Stimulated activated CD4-positive, alpha-beta T cell treated with anti-CD3 and anti-CD28 coated beads, Interleukin-1b, Interleukin-23, amount 100 ng/mL, for 48 hours (primary cell): Measurements from ENCODE around the gene CDH22.

Source experiments
- DNase-seq: peaks from one replicate; pipeline ENCODE4 v3.0.0-alpha.2; 2020

The CDH22 gene

DNA sequence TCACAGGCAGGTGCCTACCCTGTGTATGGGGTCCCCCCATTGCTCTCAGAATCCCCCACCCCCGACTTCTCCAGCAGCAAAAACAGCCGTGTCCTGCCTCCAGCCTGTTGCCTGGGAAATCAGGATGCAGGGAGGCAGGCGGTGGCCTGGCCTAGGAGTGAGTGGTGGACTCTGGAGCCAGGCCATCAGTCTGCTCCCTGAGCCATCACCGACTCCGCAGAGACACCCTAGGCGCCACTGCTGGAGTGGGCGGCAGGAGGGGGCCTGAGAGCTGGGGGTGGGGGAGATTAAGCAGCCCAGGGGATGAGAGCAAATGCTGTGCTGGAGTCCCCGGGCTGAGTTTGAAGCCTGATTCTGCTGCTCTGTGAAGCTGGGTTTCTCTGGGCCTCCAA is 97.0 kb downstream of the CDH22 start:
- DNase-seq: no peak

DNA sequence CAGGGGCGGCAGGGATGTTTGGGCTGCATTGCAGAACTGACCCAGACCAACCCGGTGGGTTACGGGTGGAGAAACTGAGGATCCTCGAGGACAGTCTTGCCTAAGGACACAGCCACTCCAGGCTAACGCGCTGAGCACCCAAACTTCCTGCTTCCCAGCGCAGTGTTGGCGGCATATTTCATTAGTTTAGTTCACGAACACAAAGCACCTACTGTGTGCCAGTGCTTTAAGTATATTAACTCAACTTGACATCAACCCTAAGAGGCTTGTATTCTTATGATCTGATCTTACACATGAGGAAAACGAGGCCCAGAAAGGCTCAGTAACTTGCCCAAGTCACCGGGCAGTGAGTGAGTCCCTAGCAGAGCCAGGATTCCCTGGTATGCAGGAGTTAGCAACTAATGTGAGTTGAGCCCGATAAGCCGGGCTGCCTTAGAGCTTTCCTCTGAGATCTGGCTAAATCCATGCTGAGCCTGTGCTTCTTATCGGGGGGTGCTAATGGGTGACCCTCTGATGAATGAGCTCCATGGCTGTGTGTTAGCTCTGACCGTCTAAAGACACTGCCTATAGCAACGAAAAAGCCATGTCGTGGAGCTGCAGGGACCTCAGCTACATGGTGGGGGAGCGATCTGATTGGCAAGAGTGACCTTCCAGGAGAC is 97.5 kb downstream of the CDH22 start:
- no peak for DNase-seq

DNA sequence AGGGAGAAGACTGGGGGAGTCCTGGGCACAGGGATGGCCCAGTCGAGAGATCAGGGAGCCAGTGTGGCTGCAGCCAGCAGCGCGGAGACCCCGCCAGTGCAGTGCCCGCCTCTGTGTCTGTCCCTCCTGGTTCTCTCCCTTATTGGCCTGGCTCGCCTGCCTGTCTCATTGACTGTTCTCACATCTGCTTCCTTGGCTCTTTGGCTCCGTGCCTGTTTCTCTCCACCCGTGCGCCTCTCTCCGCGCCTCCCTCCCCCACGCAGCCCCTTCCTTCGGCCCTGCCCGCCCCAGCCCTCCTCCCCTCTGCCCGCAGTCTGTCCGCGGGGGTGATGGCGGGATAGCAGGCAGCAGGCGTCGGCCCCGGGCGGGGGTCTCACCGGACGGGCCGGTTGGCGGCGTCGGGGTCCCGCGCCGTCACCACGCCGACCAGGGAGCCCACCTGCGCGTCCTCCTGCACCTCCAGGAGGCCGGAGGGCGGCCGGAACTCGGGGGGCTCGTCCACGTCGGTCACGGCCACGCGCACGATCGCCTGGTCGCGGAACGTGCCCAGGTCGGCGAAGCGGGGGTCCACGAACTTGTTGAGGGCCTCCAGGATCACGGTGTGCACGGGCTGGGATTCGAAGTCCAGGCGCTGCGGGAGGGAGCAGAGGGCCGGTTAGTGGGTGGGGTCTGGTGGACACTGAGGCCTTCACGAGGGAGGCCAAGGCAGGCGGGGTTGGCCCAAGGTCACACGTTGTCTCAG is 98.2 kb downstream of the CDH22 start:
- no peak for DNase-seq

DNA sequence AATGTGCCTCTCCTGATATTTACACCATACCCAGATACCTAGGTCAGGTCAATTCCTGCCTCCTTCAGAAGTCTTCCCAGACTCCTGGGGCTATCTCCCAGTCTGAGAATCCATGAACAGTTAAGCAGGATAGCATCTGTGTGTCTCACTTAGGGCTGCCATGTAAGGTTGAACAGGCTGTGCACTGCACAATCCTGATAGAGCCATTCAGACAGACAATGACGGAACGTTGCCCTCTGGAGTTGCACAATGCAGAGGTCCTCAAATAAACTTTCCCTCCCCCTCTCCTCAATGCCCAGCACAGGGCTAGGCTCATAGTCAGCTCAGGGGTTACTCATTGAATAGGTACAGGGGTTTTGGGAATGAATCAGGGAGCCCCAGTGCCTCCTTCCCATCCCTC is 100.5 kb downstream of the CDH22 start:
- no peak for DNase-seq

GRCh38 chr20:46206992-46207549 is 101.2 kb downstream of the CDH22 start:
- no peak for DNase-seq

GRCh38 chr20:46206025-46206424 is 102.3 kb downstream of the CDH22 start:
- DNase-seq: no peak

GRCh38 chr20:46205349-46205748 is 102.9 kb downstream of the CDH22 start:
- no peak for DNase-seq

DNA sequence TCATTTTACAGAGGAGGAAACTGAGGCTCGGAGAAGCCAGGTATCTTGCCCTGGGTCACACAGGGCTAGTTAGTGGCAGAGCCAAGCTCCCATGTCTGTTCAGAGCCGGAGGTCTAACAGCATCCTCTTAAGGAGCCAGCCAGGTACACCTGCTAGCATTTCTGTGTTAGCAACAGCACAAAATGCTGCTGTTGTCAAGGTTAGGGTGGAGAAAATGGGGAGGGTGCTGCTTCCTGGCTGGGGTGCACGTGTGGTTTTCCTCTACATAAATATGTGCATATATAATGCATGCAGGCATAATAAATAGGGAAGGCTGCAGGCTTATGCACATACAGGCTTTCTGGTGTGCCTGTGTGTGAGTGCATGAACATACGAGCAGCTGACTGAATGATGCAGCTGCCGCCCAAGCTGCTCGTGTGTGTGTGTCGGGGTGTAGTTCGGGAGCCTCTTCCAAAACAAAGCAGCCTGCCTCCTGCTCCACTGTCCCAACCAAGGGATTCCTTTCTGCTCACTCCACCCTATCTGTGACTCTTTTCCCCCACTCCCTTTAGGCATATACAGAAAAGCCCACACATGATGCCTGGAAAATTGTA is 103.6 kb downstream of the CDH22 start:
- DNase-seq: no peak

GRCh38 chr20:46203510-46203837 is 104.8 kb downstream of the CDH22 start:
- DNase-seq: no peak

- DNase-seq: no peak
Observed at GRCh38 chr20:46202766-46203509, 105.4 kb downstream of the CDH22 start.

GRCh38 chr20:46200582-46201570 is 107.4 kb downstream of the CDH22 start:
- DNase-seq: no peak

DNA sequence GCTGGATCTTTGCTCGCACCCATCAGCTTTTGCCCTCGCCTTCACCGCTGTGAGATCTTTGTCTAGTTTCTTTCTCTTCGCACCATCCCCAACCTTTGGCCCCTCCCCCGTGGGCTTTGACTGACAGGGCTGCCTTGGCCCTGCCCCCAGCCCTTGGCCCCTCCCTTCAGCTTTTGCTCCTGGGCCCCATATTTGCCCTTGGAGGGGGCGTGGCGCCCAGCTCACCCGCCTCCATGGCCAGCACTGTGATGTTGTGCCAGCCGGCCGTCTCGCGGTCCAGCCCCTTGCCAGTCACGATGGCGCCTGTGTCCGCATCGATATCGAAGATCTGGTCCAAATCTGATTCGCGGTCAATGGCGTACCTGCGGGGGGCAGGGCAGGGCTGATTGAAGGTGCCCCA is 109.1 kb downstream of the CDH22 start:
- peak; percentile 20 for DNase-seq

DNA sequence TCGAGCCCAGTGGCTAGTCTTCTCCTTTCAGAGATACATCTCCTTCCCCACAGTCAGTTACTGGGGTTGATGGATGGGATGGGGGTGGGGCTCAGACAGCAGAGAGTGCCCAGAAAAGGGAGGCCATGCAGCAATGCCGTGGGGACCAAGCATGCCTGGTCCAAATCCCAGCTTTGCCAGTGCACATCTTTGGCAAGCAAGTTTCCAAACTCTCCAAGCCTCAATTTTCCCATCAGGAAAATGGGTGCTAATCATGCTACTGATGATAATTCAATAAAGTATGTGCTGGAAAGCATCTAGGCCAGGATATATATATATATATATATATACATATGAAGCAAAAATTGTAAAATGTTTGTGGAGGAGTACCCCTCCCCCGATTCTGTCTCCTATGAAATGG is 111.3 kb downstream of the CDH22 start:
- no peak for DNase-seq

DNA sequence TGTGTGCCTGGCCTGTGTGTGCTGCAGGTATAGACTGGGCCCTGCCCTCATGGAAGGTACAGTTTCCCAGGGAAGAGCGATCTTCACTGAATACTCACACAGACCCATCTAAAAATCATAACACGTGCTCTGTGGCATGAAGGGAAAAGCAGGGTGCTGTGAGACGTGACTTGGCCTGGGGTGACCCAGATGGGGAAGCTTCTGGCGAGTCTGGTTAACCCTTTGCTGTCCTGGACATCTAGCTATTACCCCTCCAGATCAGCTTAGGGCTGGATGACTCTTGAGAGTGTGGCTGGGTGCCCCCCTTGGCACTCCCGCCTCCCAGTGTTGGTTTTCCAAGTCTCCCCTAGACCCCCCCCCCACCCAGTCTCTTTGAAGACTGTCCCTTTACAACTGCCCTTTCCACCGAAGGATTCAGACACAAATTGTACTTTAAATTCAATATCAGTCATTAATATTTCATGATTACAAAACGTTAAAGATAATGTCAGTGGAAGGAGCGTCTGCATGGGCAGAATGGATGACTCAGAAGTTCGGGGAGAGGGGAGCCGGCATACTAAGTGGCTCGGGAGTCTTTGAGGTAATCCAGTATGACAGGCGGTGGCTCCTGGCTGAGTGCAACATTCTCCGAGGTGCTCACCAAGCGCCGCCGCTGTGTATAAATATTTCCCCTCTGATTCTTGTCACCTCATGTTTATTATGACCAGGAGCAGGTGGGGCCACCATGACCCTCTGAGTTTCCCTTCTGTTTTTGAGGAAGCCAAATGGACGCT is 112.8 kb downstream of the CDH22 start:
- no peak for DNase-seq

DNA sequence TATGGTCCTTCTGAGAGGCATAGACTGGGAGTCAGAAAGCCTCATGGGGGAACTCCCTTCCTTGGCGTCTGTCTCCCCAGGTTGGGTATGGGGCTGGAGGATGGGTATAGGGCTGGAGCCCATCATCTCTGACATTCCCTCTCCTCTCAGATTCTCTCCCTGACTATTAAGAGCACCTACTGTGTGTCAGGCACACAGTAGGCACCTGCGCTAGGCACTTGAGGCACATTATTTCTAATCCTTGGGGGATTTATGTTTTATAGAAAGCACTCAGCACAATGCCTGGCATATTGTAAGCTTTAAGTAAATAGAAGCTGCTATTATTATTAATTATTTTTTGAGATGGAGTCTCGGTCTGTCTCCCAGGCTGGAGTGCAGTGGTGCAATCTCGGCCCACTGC is 113.9 kb downstream of the CDH22 start:
- DNase-seq: no peak

DNA sequence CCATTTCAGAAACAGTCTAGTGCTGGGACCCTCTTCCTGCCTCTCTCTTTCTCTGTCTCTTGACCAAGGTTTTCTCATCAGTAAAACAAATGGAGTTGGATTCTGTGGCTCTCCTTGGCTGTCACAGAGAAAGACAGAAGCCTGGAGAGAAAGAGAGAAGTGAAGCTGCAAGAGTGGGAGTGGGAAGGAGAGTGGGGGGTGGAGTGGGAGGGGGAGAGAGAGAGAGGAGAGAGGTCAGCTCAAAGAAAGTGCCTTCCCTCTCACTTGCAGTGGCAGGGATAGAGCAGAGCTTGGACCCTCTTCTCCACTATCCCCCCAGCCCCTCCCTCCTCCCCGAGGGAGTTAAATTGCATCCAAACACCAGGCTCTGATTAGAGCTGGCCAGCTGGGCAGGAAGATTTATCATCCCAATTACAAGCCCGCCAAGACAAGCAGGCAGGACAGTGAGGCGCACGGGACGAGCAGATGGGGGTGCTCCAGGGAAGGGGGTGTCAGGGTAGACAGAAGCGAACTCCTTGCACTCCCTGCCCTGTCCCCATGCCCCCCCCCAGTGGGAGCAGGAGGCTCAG is 115.8 kb downstream of the CDH22 start:
- DNase-seq: no peak

GRCh38 chr20:46191611-46192010 is 116.7 kb downstream of the CDH22 start:
- no peak for DNase-seq

- DNase-seq: no peak
Observed at GRCh38 chr20:46191168-46191540, 117.1 kb downstream of the CDH22 start.

DNA sequence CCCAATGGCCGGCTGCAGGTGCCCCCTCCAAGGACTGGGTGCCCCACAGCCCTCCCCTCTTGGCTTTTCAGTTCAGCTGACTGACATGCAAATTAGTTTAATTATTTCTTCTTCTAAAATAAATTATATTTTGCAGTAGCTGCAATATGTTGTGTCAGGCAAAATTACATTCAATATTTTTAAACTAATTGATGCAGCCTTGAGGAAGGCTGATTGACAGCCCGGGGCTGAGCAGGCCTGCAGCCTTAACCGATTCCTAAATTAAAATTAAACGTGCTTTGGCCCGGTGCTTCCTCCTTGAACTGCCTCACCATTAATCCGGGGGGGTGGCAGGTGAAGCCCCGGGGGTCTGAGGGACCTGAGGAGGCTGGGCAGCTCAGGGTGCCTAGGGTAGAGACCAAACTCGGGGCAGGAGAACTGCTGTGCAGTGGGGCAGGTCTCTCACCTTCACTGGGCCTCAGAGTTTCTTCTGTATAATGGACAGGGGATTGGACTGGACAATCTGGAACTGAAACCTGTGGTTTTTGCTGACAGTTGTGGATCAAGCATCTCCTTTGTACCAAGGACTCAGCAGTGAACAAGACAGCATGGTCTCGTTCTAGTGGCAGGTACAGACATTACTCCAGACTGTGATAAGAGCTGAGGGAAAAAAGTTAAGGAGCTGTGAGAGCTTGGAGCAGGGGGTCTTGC is 117.7 kb downstream of the CDH22 start:
- no peak for DNase-seq

- DNase-seq: no peak
Observed at GRCh38 chr20:46188866-46189541, 119.3 kb downstream of the CDH22 start.
